HG03439 (cell line): ENCODE results near the gene ERMAP.
"Not testable (repeated sequence)": the region's sequence is repeated elsewhere in the genome, so short reads cannot be mapped to it uniquely, and the experiment has no call there.

Experiments
- ATAC-seq: cut with Tn5 transposase; IDR thresholded peaks from one replicate; pipeline ENCODE4 v1.9.1; 2021; ENCODE audit warnings: mild to moderate bottlenecking, moderate library complexity; ENCODE audit not compliant: unreplicated experiment

Gene ERMAP

DNA sequence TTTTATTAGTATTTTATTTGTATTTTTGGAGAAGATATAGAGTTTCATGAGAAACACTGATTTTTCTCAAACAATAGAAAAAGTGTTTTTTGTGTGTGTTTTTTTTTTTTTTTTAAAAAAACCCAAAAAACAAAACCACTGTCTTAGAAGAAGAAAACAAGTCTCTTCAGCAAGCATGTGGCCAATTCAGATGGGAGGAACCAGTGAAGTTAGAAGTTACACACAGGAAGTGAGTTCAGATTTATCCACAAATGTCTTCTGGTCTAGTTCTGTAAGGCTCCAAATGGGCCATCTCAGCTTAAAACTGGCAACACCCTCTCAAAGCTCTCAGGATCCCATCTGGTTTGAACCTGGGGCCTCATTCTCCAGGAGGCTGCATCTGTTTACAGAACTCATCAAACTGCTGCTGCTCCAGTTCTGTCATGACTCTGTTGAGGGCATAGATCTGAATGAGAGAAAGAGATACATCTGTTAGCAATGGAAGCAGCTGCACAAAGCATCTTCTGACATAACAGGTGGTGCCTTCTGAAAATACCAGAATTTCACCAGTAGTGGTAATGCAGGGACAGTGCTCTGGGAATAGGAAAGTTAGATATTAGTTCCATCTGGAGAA lies 9.8 kb upstream of the ERMAP start:
- ATAC-seq: no peak

DNA sequence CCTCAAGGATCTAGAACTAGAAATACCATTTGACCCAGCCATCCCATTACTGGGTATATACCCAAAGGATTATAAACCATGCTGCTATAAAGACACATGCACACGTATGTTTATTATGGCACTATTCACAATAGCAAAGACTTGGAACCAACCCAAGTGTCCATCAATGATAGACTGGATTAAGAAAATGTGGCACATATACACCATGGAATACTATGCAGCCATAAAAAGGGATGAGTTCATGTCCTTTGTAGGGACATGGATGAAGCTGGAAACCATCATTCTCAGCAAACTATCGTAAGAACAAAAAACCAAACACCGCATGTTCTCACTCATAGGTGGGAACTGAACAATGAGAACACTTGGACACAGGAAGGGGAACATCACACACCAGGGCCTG lies 2.1 kb upstream of the ERMAP start:
- ATAC-seq: not testable (repeated sequence)

GRCh38 chr1:42815941-42816584 lies 859 bp upstream of the ERMAP start:
- ATAC-seq: no peak

DNA sequence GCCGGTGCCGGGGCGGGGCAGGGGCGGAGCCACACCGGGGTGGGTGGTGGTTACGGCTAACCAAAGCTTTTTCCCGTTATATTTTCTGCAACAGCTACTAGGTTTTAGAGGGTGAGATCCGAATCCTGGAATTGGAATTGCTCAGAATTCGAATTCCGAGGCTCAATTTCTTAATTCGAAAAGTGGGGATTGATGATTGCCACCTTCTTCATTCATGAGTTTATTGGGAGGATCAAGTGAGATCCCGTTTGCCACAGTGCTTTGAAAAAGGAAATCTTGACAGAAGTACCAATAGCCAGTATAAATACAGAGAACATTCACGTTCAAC lies 482 bp downstream of the ERMAP start:
- no peak for ATAC-seq

DNA sequence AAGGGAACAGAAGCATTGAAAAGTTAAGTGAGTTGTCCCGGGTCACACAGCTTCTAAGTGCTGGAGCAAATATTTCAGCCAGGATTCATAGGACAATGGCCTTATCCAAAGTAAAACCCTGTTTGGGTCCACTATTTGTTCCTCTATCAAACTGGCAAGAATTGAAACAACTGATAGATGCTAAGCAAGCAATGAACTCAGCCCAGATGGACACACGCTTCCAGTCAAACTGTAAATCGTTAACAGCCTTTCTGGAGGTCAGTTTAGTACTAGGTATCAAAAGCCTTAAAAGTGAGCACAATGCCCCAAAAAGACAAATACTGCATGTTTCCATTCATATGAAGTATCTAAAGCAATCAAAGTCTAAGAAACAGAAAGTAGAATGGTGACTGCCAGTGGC lies 1.1 kb downstream of the ERMAP start:
- no peak for ATAC-seq

DNA sequence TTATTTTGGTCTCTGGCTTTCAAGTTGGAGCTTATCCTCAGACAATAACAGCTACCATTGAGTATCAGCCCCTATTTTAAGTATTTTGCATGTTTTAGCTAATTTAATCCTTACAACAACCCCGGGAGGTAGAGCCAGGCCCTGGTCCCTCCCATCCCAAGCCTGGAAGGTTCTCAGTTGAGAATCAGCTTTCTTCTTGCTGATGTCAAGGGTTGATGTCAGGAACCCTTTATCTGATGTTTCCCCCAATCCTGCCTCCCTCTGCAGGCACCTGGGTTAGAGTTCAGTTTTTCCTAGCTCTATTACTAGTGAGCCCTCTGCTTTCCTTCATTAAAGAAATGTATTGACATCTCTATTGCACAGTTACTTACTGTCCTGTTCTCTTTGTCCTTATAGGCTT lies 3.9 kb downstream of the ERMAP start:
- no peak for ATAC-seq

DNA sequence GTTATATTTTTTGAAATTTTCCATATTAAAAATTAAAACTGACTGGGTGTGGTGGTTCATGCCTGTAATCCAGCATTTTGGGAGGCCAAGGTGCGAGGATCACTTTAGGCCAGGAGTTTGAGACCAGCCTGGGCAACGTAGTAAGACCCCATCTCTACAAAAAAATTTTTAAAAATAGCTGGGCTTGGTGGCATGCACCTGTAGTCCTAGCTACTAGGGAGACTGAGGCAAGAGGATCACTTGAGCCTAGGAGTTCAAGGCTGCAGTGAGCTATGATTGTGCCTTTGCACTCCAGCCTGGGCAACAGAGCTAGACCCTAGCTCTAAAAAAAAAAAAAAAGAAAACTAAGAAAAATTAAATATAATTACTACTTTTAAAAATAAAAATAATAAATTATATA lies 4.8 kb downstream of the ERMAP start:
- no peak for ATAC-seq

GRCh38 chr1:42822800-42823392 lies 6.0 kb downstream of the ERMAP start:
- no peak for ATAC-seq

DNA sequence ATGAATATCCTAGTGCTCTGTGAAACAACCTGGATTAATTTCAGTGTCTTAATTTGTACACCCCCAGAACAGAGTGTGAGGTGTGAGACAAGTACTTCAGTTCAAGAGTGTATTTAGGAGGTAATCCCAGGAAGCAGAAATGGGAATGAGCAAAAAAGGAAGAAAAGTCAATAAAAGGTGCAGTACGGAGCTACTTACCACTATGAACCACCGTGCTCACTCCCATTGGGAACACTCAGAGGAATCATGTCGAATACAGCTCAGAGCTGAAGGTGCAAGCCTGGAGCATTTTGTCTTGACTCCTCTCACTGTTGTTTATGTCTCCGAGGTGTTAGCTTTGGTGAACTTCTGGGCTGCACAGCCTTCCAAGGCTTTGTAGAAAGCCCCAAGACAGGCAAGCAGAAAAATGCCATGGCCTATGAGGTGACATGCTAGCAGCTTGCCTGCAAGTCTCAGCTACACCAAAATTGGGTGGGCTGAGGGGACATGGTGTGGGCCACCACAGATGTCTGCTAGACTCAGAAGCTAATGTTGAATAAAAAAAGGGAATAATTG lies 7.6 kb downstream of the ERMAP start:
- ATAC-seq: no peak

DNA sequence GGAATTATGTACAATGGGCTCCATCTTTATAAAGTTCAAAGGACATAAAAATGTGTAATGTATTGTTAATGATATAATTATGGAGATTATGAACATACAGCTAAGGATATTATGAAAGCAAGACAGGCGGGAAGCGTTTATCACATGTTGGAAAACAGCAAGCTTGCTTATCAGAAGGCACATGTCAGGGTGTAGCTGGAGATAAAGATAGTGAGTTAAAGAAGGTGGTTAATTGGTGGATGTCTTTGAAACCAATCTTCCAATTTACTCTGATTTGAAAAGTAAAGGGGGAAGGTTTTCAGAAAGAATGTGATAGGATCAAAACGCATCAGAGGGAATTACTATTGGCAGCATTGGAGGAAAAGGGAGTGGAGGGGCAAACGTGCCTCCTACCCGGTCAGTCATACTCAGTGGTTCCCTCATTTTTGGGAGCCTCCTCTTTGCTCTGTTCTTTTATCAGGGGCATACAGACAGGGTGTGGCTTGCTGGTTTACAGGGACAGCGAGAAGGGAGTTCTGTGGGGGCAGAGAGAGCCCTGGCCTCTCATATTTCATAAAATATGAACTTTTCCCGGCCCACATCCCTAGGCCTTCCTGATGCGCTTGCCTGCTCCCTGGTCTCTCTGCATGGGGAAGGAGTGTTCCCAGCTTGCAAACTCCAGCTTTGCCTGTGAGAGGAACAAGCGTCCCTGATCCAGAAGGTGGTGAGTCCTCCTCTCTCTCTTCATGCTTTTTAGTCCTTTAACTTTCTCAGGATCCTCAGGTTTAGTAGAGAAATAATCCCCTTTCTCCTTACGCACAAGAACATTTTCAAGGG lies 8.3 kb downstream of the ERMAP start:
- no peak for ATAC-seq

DNA sequence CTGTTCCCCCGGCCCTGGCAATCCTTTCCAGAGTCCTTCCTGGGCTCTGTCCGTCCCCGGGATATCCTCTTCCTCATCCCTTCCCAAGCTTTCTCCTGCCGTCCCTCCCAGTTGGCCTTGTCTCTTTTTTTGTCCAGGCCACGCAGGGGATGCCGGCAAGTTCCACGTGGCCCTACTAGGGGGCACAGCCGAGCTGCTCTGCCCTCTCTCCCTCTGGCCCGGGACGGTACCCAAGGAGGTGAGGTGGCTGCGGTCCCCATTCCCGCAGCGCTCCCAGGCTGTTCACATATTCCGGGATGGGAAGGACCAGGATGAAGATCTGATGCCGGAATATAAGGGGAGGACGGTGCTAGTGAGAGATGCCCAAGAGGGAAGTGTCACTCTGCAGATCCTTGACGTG lies 13.7 kb downstream of the ERMAP start:
- ATAC-seq: no peak

DNA sequence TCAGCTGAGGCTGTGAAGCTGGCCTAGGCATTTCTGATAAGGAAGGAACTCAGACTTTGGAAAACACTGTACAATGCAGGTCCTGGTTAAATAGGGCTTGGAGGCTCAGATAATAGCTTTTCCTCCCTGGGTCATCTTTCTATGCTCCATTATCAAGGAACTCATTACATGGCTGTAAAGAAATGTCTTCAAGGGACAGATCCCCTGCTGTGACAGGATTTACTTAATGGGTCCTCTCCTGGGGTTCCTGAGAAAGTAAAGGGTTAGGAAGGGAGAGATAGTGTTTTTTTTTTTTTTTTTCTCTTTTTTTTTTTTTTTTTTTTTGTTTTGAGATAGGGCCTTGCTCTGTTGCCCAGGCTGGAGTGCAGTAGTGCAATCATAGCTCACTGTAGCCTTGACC lies 14.4 kb downstream of the ERMAP start:
- ATAC-seq: no peak

- no peak for ATAC-seq
Observed at GRCh38 chr1:42832641-42833240, 15.8 kb downstream of the ERMAP start.

DNA sequence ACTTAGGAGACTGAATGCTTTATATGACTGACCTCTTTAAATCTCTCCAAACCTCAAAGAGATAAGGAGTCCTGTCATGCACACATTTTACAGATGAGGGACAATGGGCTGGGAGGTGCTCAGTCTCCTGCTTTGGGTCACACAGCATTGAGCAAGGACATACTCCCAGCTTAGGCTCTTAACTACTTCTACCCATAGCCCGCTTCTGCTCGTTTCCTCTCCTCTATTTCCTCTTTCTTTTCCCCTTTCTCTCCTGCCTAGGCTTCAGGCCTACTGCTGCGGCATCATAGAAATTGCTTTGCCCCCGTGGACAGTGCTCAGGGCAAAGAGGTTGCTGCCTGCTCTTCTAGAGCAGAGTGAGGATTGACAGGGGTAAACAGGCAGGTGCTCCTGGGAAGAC lies 17.1 kb downstream of the ERMAP start:
- ATAC-seq: no peak

DNA sequence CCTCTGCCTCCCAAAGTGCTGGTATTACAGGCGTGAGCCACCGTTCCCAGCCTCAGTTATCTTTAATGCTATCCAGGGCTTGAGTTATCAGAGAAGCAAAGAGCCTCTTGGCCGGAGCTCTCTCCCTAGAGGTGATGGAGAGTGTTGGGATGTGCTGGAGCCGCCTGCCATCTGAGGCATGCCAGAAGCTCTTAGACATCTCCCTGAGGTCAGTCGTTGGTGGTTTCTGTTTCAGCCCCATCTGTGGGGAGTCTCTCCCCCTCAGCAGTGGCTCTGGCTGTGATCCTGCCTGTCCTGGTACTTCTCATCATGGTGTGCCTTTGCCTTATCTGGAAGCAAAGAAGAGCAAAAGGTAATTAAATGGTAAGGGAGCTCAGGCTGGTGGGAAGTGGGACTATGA lies 17.9 kb downstream of the ERMAP start:
- no peak for ATAC-seq

DNA sequence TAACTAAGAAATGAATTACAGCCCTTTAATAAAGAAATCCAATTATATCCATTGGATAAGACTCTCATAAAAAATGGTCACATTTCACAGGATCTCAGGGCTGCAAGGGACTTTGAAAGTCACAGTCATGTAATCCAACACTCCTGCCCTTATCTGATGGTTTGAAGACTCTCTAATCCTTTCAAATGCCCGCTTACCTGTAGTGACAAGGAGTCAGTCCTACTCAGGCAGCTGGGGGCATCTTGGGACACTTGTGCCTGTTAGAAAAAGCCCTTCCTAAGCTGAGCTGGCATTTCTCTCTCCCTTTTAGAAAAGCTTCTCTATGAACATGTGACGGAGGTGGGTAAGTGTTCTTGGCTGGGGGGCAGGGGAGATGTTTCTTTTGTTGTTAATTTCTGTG lies 18.5 kb downstream of the ERMAP start:
- no peak for ATAC-seq

GRCh38 chr1:42837709-42838108 lies 20.8 kb downstream of the ERMAP start:
- no peak for ATAC-seq

DNA sequence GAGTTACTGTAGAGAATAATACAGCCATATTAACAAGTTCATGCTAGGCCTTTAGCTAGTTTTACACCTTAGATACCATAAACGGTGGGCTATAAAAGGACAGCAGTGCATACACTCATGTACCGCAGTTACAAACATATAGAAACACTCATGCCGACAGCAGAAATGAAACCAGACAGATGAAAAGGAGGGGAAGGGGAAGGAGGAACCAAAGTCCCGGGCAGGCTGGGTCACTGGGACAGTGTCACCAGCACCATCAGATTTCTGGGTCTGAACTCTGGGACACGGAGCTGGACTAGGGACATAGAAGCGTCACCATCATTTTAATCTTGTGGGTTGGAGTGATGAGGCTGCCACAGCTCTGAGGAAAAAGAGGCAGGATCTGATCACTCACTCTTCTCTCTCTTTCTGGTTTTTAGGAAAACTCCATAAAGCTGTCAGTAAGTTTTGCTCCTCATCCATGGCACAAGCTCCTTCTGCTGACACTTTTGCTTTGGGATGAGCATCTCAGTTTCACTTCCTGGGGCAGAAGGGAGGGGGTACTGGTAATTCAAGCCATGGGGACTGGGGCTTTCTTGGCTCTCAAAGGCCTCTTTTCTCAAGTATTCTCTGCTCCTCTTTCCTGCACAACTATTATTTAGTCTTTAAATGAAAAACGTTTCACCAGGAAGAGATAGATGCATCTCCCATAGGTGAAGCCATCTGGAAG lies 21.7 kb downstream of the ERMAP start:
- ATAC-seq: no peak

GRCh38 chr1:42841010-42841409 lies 24.1 kb downstream of the ERMAP start:
- ATAC-seq: no peak

DNA sequence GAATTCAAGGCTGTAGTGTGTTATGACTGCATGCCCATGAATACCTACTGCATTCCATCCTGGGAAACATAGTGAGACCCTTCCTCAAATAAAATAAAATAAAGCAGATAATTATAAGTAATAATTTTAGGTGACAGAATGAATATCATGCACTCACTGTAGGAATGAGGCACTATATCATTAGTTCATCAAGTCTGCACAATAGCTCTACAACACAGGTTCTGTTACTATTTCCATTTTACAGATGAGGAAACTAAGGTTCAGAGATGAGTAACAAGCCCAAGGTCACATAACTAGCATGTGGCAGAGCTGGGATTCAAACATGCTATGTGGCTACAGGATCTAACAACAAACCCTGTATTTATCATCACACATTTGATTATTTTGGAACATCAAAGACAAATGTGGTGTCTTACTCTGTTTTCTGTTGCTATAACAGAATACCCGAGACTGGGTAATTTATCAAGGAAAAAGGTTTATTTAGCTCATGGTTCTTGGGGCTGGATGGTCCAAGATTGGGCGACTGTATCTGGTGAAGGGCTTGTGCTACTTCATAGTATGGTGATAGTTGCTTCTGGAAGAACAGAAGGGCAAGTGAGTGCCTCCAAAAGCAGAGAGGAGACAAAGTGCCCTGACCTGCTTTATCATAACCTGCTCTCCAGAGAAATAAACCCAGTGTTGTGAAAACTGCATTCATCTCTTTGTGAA lies 24.7 kb downstream of the ERMAP start:
- no peak for ATAC-seq
